Adrenal gland (tissue), 5 donors: Measurements from ENCODE around the gene ACTL10.

Source experiments
- CTCF ChIP-seq, 6 experiments: fragments of 450-650 bp in 4 of 6; fragments of 200-600 bp in 2 of 6; sonication (generic) in 1 of 6; IDR thresholded peaks; 1 replicate in 5 of 6; 2 replicates in 1 of 6; pipeline versions ENCODE4 v1.5.1 to v1.8.0; 2016 to 2021; ENCODE audit warnings: antibody characterized with exemption in 6 of 6, mild to moderate bottlenecking in 2 of 6, moderate library complexity in 1 of 6
- POLR2A ChIP-seq, 2 donors: fragments of 450-650 bp; IDR thresholded peaks; one replicate each; pipeline ENCODE4 v1.6.1; 2017; ENCODE audit warnings: antibody characterized with exemption in 2 of 2, mild to moderate bottlenecking in 2 of 2, moderate library complexity in 1 of 2
- donor health status: DM: no; HTN: no; CAD: no.

GRCh38 chr20:33654680-33655161, 12.0 kb upstream of the ACTL10 start:
- TF ChIP-seq CTCF (IDR thresholded peaks at IDR 0.05) (no peak), POLR2A (IDR thresholded peaks at IDR 0.05) (no peak)
